GM18508 (cell line): ENCODE results near the gene MRPS5.

Source experiments
- ATAC-seq: cut with Tn5 transposase; IDR thresholded peaks from one replicate; pipeline ENCODE4 v1.9.1; 2021; ENCODE audit warnings: moderate number of reproducible peaks; ENCODE audit not compliant: insufficient read depth, unreplicated experiment

Gene MRPS5

GRCh38 chr2:95121407-95122196 lies at the start of gene MRPS5:
Gene MRPS5 (minus strand): TSS chr2:95121808. CDS start chr2:95121791, 17 bp downstream.
- ATAC-seq: peak; percentile 68

GRCh38 chr2:95166065-95166763 lies 44.6 kb upstream of the MRPS5 start:
- ATAC-seq: no peak

GRCh38 chr2:95165371-95166064 lies 43.9 kb upstream of the MRPS5 start, which contains the start of gene ZNF2:
Gene ZNF2 (plus strand): TSS chr2:95165809. CDS start chr2:95176227, 10,418 bp downstream.
- ATAC-seq: peak; percentile 63

GRCh38 chr2:95165030-95165370 lies 43.4 kb upstream of the MRPS5 start:
- ATAC-seq: no peak

- ATAC-seq: no peak
These were observed 38.3 kb upstream of the MRPS5 start, which contains the start of gene ZNF514 for GRCh38 chr2:95159690-95160449. Gene ZNF514 (minus strand): TSS chr2:95159848. CDS start chr2:95153253, 6,595 bp downstream.

- no peak for ATAC-seq
These were observed 37.4 kb upstream of the MRPS5 start for GRCh38 chr2:95158891-95159619.

- no peak for ATAC-seq
These were observed 36.8 kb upstream of the MRPS5 start for GRCh38 chr2:95158441-95158840.

GRCh38 chr2:95149397-95149984 lies 27.9 kb upstream of the MRPS5 start:
- no peak for ATAC-seq

GRCh38 chr2:95143838-95144237 lies 22.2 kb upstream of the MRPS5 start:
- ATAC-seq: no peak

GRCh38 chr2:95138702-95139101 lies 17.1 kb upstream of the MRPS5 start:
- no peak for ATAC-seq

- peak; percentile 19 for ATAC-seq
These were observed 566 bp upstream of the MRPS5 start for GRCh38 chr2:95122197-95122551.

- no peak for ATAC-seq
These were observed 558 bp downstream of the MRPS5 start for GRCh38 chr2:95121093-95121406.

- peak; percentile 80 for ATAC-seq
These were observed 6.2 kb downstream of the MRPS5 start for GRCh38 chr2:95115418-95115817.

- ATAC-seq: no peak
These were observed 8.1 kb downstream of the MRPS5 start for GRCh38 chr2:95113464-95113863.

- ATAC-seq: no peak
These were observed 11.2 kb downstream of the MRPS5 start for GRCh38 chr2:95110395-95110794.

GRCh38 chr2:95109260-95109659 lies 12.3 kb downstream of the MRPS5 start:
- no peak for ATAC-seq

- no peak for ATAC-seq
These were observed 15.5 kb downstream of the MRPS5 start for GRCh38 chr2:95106081-95106480.

- ATAC-seq: no peak
These were observed 17.0 kb downstream of the MRPS5 start for GRCh38 chr2:95104606-95105005.

GRCh38 chr2:95099910-95100309 lies 21.7 kb downstream of the MRPS5 start:
- ATAC-seq: no peak
